ENCODE measurements around the gene PARPBP. TPM values are rescaled to one million over a fixed set of nuclear protein-coding genes. Genes with fewer than 3 reads are reported as not detected.
"Not testable (repeated sequence)": the region's sequence is repeated elsewhere in the genome, so short reads cannot be mapped to it uniquely, and the experiment has no call there.

Gene PARPBP
- polyA plus RNA-seq, 3 donors: 0.68 to 1.8 (median 1.6) TPM

- H3K36me3 Mint-ChIP-seq: no peaks in the 10 kb centered on the region
- Histone ChIP-seq H3K9me3 (replicated peaks in 1 of 2; ENCODE audit: control insufficient read depth in 1 of 2, insufficient read depth in 1 of 2, low read length in 2 of 2) (no peaks in the 10 kb centered on the region), H3K9ac (ENCODE audit: insufficient read depth, low read length, poor library complexity, severe bottlenecking) (no peak overlapping the region), H3K27ac (ENCODE audit: low read depth in 1 of 2, low read length in 2 of 2) (no peak overlapping the region), H3K36me3 (replicated peaks in 1 of 2; ENCODE audit: control insufficient read depth in 1 of 2, insufficient read depth in 2 of 2, low read length in 2 of 2) (no peaks in the 10 kb centered on the region), H3K79me2 (ENCODE audit: insufficient read depth, low read length) (no peaks in the 10 kb centered on the region), H2AFZ (ENCODE audit: insufficient read depth, low read depth, low read length, poor library complexity, severe bottlenecking) (no peak overlapping the region), H3K4me1 (ENCODE audit: control insufficient read depth in 1 of 2, insufficient read depth in 2 of 2, low read length in 2 of 2) (no peaks in the 10 kb centered on the region), H4K20me1 (ENCODE audit: insufficient read depth, low read length) (no peaks in the 10 kb centered on the region), H3K27me3 (ENCODE audit: control insufficient read depth in 2 of 2, insufficient read depth in 2 of 2, low read length in 2 of 2) (no peaks in the 10 kb centered on the region), H3K4me3 (replicated peaks in 1 of 3; ENCODE audit: low read depth in 2 of 3, low read length in 3 of 3) (no peak overlapping the region), H3K4me2 (replicated peaks; ENCODE audit: extremely low read depth, low read length, poor library complexity, severe bottlenecking) (no peak overlapping the region)
- no peak overlapping the region for H3K27ac Mint-ChIP-seq
- peaks cover 0 to 2% (median 0%) of the 10 kb centered on the region in 7 donors for H3K9me3 Mint-ChIP-seq
- TF ChIP-seq CTCF (IDR thresholded peaks at IDR 0.05): no peak
- intact Hi-C loops (cut with micrococcal nuclease): no loop called here
- H3K27me3 Mint-ChIP-seq (ENCODE audit: low read depth in 3 of 3): peaks cover 0 to 3% (median 2%) of the 10 kb centered on the region in 3 donors
- no peak for DNase-seq
- 100% methylated on average over 1 of the region's 1 CpG for WGBS (ENCODE audit: insufficient coverage)
- H3K4me1 Mint-ChIP-seq: no peaks in the 10 kb centered on the region
- H3K4me3 Mint-ChIP-seq: no peak overlapping the region
These were observed 112.5 kb downstream of the PARPBP start for GRCh38 chr12:102232446-102232845.

- TF ChIP-seq CTCF (IDR thresholded peaks at IDR 0.05): no peak
- no peak for DNase-seq
- Mint-ChIP-seq H3K4me3 (no peak overlapping the region), H3K27me3 (ENCODE audit: low read depth in 3 of 3) (peaks cover 0 to 2% (median 0%) of the 10 kb centered on the region in 3 donors), H3K9me3 (peaks cover 0 to 3% (median 2%) of the 10 kb centered on the region in 7 donors), H3K36me3 (no peaks in the 10 kb centered on the region), H3K27ac (no peak overlapping the region), H3K4me1 (no peaks in the 10 kb centered on the region)
- H3K4me2 ChIP-seq (replicated peaks; ENCODE audit: extremely low read depth, low read length, poor library complexity, severe bottlenecking): no peak overlapping the region
- H3K36me3 ChIP-seq (replicated peaks in 1 of 2; ENCODE audit: control insufficient read depth in 1 of 2, insufficient read depth in 2 of 2, low read length in 2 of 2): no peaks in the 10 kb centered on the region
- H3K27me3 ChIP-seq (ENCODE audit: control insufficient read depth in 2 of 2, insufficient read depth in 2 of 2, low read length in 2 of 2): no peaks in the 10 kb centered on the region
- H2AFZ ChIP-seq (ENCODE audit: insufficient read depth, low read depth, low read length, poor library complexity, severe bottlenecking): no peak overlapping the region
- intact Hi-C loops (cut with micrococcal nuclease): no loop called here
- H3K4me1 ChIP-seq (ENCODE audit: control insufficient read depth in 1 of 2, insufficient read depth in 2 of 2, low read length in 2 of 2): no peaks in the 10 kb centered on the region
- no peak overlapping the region for H3K9ac ChIP-seq (ENCODE audit: insufficient read depth, low read length, poor library complexity, severe bottlenecking)
- no peak overlapping the region for H3K4me3 ChIP-seq (replicated peaks in 1 of 3; ENCODE audit: low read depth in 2 of 3, low read length in 3 of 3)
- H4K20me1 ChIP-seq (ENCODE audit: insufficient read depth, low read length): no peaks in the 10 kb centered on the region
- H3K79me2 ChIP-seq (ENCODE audit: insufficient read depth, low read length): no peaks in the 10 kb centered on the region
- no peak overlapping the region for H3K27ac ChIP-seq (ENCODE audit: low read depth in 1 of 2, low read length in 2 of 2)
- 93% methylated on average over 2 of the region's 2 CpGs for WGBS (ENCODE audit: insufficient coverage)
- no peaks in the 10 kb centered on the region for H3K9me3 ChIP-seq (replicated peaks in 1 of 2; ENCODE audit: control insufficient read depth in 1 of 2, insufficient read depth in 1 of 2, low read length in 2 of 2)
These were observed 114.6 kb downstream of the PARPBP start for GRCh38 chr12:102234599-102234998.

GRCh38 chr12:102240859-102241258 is 120.9 kb downstream of the PARPBP start:
- H4K20me1 ChIP-seq (ENCODE audit: insufficient read depth, low read length); H3K9me3 ChIP-seq (replicated peaks in 1 of 2; ENCODE audit: control insufficient read depth in 1 of 2, insufficient read depth in 1 of 2, low read length in 2 of 2); H3K4me2 ChIP-seq (replicated peaks; ENCODE audit: extremely low read depth, low read length, poor library complexity, severe bottlenecking); H3K27me3 ChIP-seq (ENCODE audit: control insufficient read depth in 2 of 2, insufficient read depth in 2 of 2, low read length in 2 of 2); H3K27ac Mint-ChIP-seq; H3K9ac ChIP-seq (ENCODE audit: insufficient read depth, low read length, poor library complexity, severe bottlenecking); H3K27ac ChIP-seq (ENCODE audit: low read depth in 1 of 2, low read length in 2 of 2); H3K79me2 ChIP-seq (ENCODE audit: insufficient read depth, low read length); H3K4me1 Mint-ChIP-seq; H3K4me3 ChIP-seq (replicated peaks in 1 of 3; ENCODE audit: low read depth in 2 of 3, low read length in 3 of 3); H3K27me3 Mint-ChIP-seq (ENCODE audit: low read depth in 3 of 3); H3K9me3 Mint-ChIP-seq; intact Hi-C loops (cut with micrococcal nuclease); H3K4me3 Mint-ChIP-seq; H3K36me3 Mint-ChIP-seq; DNase-seq; H2AFZ ChIP-seq (ENCODE audit: insufficient read depth, low read depth, low read length, poor library complexity, severe bottlenecking); H3K4me1 ChIP-seq (ENCODE audit: control insufficient read depth in 1 of 2, insufficient read depth in 2 of 2, low read length in 2 of 2); H3K36me3 ChIP-seq (replicated peaks in 1 of 2; ENCODE audit: control insufficient read depth in 1 of 2, insufficient read depth in 2 of 2, low read length in 2 of 2): not testable (repeated sequence)
- WGBS (ENCODE audit: insufficient coverage): 100% methylated on average over 1 of the region's 2 CpGs
